Measurements from ENCODE around the gene COA5. TPM values are rescaled to one million over a fixed set of nuclear protein-coding genes. Genes with fewer than 3 reads are reported as not detected.

Gene COA5
- total and polyA plus RNA-seq, 4 donors, result 9.7 to 42.0 (median 19.5) TPM

DNA sequence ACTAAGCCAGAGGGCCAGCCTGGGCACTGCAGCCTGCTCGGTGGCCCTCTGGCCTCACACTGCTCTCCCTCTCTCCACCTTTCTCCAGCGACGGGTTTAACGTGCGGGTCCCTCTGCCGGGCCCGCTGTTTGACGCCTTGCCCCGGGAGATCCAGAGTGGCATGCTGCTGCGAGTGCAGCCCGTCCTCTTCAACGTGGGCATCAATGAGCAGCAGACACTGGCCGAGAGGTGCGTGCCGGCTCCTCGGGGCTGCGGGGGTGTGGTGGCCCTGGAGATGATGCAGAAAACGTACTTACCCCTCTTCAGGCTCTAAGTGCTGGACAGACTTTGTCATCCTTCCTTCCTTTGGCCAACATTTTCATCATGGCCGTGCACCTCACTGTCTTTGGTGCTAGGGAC is 42.4 kb downstream of the COA5 start:
- 97% methylated on average over 19 of the region's 19 CpGs for WGBS
- peaks cover 4 to 29% (median 11%) of the 10 kb centered on the region in 4 donors for H3K36me3 ChIP-seq (ENCODE audit: control insufficient read depth in 4 of 4, insufficient read depth in 3 of 4, low read depth in 1 of 4, low read length in 3 of 4)
- H3K27ac ChIP-seq (ENCODE audit: low read depth in 1 of 2, low read length in 2 of 2), result no peak overlapping the region
- H3K4me3 ChIP-seq (ENCODE audit: low read depth in 1 of 3, low read length in 3 of 3), result no peak overlapping the region
- no peaks in the 10 kb centered on the region for H3K9me3 ChIP-seq (ENCODE audit: control insufficient read depth in 4 of 4, low read length in 3 of 4)
- TF ChIP-seq HNF4A (conservative IDR thresholded peaks at IDR 0.05), result no peak
- no peak for TF ChIP-seq RAD21 (IDR thresholded peaks at IDR 0.05)
- TF ChIP-seq, protein P1, sequence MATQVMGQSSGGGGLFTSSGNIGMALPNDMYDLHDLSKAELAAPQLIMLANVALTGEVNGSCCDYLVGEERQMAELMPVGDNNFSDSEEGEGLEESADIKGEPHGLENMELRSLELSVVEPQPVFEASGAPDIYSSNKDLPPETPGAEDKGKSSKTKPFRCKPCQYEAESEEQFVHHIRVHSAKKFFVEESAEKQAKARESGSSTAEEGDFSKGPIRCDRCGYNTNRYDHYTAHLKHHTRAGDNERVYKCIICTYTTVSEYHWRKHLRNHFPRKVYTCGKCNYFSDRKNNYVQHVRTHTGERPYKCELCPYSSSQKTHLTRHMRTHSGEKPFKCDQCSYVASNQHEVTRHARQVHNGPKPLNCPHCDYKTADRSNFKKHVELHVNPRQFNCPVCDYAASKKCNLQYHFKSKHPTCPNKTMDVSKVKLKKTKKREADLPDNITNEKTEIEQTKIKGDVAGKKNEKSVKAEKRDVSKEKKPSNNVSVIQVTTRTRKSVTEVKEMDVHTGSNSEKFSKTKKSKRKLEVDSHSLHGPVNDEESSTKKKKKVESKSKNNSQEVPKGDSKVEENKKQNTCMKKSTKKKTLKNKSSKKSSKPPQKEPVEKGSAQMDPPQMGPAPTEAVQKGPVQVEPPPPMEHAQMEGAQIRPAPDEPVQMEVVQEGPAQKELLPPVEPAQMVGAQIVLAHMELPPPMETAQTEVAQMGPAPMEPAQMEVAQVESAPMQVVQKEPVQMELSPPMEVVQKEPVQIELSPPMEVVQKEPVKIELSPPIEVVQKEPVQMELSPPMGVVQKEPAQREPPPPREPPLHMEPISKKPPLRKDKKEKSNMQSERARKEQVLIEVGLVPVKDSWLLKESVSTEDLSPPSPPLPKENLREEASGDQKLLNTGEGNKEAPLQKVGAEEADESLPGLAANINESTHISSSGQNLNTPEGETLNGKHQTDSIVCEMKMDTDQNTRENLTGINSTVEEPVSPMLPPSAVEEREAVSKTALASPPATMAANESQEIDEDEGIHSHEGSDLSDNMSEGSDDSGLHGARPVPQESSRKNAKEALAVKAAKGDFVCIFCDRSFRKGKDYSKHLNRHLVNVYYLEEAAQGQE (IDR thresholded peaks at IDR 0.05), result no peak
- TF ChIP-seq JUND (IDR thresholded peaks at IDR 0.05), result no peak
- no peak for DNase-seq (ENCODE audit: low spot score)
- H3K9ac ChIP-seq (ENCODE audit: low read depth in 1 of 2, low read length in 2 of 2), result no peak overlapping the region
- no peaks in the 10 kb centered on the region for H3K27me3 ChIP-seq (ENCODE audit: control insufficient read depth in 4 of 4, insufficient read depth in 4 of 4, low read length in 3 of 4)
- no peaks in the 10 kb centered on the region for H3K4me1 ChIP-seq (ENCODE audit: control insufficient read depth in 4 of 4, insufficient read depth in 4 of 4, low read length in 3 of 4)

DNA sequence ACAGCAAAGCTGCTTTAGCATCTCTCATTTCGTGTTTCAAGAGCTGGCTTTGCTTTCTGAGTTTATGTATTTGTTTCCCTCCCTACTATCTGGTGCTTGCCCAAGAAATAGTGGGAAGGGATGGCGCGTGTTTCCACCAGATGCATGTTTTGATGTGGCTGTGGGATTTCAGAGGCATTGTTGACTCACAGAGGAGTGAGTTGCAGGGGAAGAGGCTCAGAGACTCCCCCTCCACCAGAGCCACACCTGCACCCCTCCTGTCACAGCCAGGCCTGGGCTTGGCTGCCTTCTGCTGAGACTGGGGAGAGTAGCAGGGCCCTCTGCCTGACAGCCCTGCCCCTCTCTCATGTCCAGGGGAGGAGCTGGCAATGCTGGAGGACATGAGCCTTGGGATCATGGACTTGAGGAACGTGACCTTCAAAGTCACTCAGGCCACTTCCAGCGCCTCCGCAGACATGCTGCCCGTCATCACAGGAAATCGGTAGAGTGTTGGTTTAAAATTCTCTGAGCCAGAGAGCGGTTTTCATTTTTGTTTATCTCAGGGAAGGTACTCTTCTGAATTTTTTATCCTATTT is 42.9 kb downstream of the COA5 start:
- no peak overlapping the region for H3K4me3 ChIP-seq (ENCODE audit: low read depth in 1 of 3, low read length in 3 of 3)
- 90% methylated on average over 9 of the region's 9 CpGs for WGBS
- no peak overlapping the region for H3K9ac ChIP-seq (ENCODE audit: low read depth in 1 of 2, low read length in 2 of 2)
- no peaks in the 10 kb centered on the region for H3K9me3 ChIP-seq (ENCODE audit: control insufficient read depth in 4 of 4, low read length in 3 of 4)
- no peak for TF ChIP-seq SP1 (IDR thresholded peaks at IDR 0.05)
- peak; percentile 38 to 45 for TF ChIP-seq RXRA (IDR thresholded peaks at IDR 0.05)
- no peak overlapping the region for H3K27ac ChIP-seq (ENCODE audit: low read depth in 1 of 2, low read length in 2 of 2)
- H3K4me1 ChIP-seq (ENCODE audit: control insufficient read depth in 4 of 4, insufficient read depth in 4 of 4, low read length in 3 of 4), result no peaks in the 10 kb centered on the region
- no peaks in the 10 kb centered on the region for H3K27me3 ChIP-seq (ENCODE audit: control insufficient read depth in 4 of 4, insufficient read depth in 4 of 4, low read length in 3 of 4)
- peaks cover 4 to 29% (median 12%) of the 10 kb centered on the region in 4 donors for H3K36me3 ChIP-seq (ENCODE audit: control insufficient read depth in 4 of 4, insufficient read depth in 3 of 4, low read depth in 1 of 4, low read length in 3 of 4)
- no peak for DNase-seq (ENCODE audit: low spot score)

DNA sequence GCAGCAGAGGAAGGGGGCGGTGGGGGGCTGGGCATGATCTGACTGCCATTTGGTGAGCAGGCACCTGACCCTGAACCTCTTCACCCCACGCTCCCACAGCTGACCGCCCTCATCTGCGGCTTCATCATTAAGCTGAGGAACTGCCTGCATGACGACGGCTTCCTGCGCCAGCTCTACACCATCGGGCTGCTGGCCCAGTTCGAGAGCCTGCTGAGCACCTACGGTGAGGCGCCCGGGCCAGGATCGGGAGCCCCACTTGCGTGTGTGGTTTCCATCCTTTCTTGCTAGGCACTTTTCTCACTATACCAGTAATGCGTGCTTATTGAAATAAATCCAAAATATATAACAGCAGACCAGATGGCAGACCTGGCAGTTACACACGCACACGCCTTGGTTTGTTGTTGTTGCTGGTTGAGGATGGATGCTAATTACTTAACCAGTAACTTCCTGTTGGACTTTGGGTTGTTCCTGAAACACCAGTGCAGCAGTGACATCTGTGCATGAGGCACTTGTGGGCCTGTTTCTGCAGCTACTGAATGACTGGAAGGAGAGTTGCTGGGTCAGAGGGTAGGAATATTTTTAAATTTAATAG is 43.7 kb downstream of the COA5 start:
- Histone ChIP-seq H3K27me3 (ENCODE audit: control insufficient read depth in 4 of 4, insufficient read depth in 4 of 4, low read length in 3 of 4) (no peaks in the 10 kb centered on the region), H3K4me3 (ENCODE audit: low read depth in 1 of 3, low read length in 3 of 3) (no peak overlapping the region), H3K9ac (ENCODE audit: low read depth in 1 of 2, low read length in 2 of 2) (no peak overlapping the region), H3K4me1 (ENCODE audit: control insufficient read depth in 4 of 4, insufficient read depth in 4 of 4, low read length in 3 of 4) (no peaks in the 10 kb centered on the region), H3K27ac (ENCODE audit: low read depth in 1 of 2, low read length in 2 of 2) (no peak overlapping the region), H3K9me3 (ENCODE audit: control insufficient read depth in 4 of 4, low read length in 3 of 4) (no peaks in the 10 kb centered on the region), H3K36me3 (ENCODE audit: control insufficient read depth in 4 of 4, insufficient read depth in 3 of 4, low read depth in 1 of 4, low read length in 3 of 4) (peaks cover 1 to 29% (median 14%) of the 10 kb centered on the region in 4 donors)
- 94% methylated on average over 17 of the region's 17 CpGs for WGBS
- no peak for DNase-seq (ENCODE audit: low spot score)
- TF ChIP-seq, protein P2, sequence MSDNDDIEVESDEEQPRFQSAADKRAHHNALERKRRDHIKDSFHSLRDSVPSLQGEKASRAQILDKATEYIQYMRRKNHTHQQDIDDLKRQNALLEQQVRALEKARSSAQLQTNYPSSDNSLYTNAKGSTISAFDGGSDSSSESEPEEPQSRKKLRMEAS (IDR thresholded peaks at IDR 0.05), result no peak
- TF ChIP-seq YY1 (IDR thresholded peaks at IDR 0.05) (no peak), RXRA (IDR thresholded peaks at IDR 0.05) (no peak), RAD21 (IDR thresholded peaks at IDR 0.05) (no peak), NR2F2 (IDR thresholded peaks at IDR 0.05) (no peak), GABPA (IDR thresholded peaks at IDR 0.05 in 1 of 2, conservative IDR thresholded peaks at IDR 0.05 in 1 of 2) (no peak)
- TF ChIP-seq, protein P3, sequence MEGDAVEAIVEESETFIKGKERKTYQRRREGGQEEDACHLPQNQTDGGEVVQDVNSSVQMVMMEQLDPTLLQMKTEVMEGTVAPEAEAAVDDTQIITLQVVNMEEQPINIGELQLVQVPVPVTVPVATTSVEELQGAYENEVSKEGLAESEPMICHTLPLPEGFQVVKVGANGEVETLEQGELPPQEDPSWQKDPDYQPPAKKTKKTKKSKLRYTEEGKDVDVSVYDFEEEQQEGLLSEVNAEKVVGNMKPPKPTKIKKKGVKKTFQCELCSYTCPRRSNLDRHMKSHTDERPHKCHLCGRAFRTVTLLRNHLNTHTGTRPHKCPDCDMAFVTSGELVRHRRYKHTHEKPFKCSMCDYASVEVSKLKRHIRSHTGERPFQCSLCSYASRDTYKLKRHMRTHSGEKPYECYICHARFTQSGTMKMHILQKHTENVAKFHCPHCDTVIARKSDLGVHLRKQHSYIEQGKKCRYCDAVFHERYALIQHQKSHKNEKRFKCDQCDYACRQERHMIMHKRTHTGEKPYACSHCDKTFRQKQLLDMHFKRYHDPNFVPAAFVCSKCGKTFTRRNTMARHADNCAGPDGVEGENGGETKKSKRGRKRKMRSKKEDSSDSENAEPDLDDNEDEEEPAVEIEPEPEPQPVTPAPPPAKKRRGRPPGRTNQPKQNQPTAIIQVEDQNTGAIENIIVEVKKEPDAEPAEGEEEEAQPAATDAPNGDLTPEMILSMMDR (IDR thresholded peaks at IDR 0.05; ENCODE audit: low read depth, low read length, missing input control), result no peak

All from liver (tissue), 9 donors.